Measurements from ENCODE around the gene DYNC1I1.

DNA sequence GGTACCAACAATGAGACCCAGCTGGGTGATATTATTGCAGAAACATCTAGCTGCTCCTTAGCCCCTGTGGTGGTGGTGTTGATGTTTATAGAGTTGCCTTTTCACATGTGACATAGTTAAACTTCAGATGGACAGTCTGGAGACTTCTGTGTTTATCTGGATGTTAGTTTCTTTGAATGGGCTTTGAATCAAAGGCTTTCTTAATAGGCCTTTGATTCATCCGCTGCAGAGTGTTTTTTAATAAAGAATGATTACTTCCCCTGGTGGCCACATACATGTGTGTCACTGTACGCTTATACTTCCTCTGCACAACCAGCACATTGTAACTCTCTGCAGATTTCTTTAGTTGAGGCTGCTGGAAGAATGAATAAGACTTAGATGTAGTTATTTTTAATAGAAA, 221.0 kb downstream of the DYNC1I1 start:
- TF ChIP-seq, protein P1, sequence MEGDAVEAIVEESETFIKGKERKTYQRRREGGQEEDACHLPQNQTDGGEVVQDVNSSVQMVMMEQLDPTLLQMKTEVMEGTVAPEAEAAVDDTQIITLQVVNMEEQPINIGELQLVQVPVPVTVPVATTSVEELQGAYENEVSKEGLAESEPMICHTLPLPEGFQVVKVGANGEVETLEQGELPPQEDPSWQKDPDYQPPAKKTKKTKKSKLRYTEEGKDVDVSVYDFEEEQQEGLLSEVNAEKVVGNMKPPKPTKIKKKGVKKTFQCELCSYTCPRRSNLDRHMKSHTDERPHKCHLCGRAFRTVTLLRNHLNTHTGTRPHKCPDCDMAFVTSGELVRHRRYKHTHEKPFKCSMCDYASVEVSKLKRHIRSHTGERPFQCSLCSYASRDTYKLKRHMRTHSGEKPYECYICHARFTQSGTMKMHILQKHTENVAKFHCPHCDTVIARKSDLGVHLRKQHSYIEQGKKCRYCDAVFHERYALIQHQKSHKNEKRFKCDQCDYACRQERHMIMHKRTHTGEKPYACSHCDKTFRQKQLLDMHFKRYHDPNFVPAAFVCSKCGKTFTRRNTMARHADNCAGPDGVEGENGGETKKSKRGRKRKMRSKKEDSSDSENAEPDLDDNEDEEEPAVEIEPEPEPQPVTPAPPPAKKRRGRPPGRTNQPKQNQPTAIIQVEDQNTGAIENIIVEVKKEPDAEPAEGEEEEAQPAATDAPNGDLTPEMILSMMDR (conservative IDR thresholded peaks at IDR 0.05), result peak; percentile 39
- no peak for TF ChIP-seq ZFX (IDR thresholded peaks at IDR 0.05)
